Central memory CD4-positive, alpha-beta T cell (primary cell): ENCODE results near the gene ZNF318.
"Not testable (repeated sequence)": the region's sequence is repeated elsewhere in the genome, so short reads cannot be mapped to it uniquely, and the experiment has no call there.

ENCODE experiments used
- DNase-seq: peaks from one replicate; pipeline ENCODE4 v3.0.0; 2022

Gene ZNF318

GRCh38 chr6:43331891-43332290 is 37.6 kb downstream of the ZNF318 start:
- no peak for DNase-seq

- no peak for DNase-seq
Observed at GRCh38 chr6:43331470-43331869, 38.0 kb downstream of the ZNF318 start.

GRCh38 chr6:43328528-43328927 is 40.9 kb downstream of the ZNF318 start:
- DNase-seq = no peak

- no peak for DNase-seq
Observed at GRCh38 chr6:43325876-43326275, 43.6 kb downstream of the ZNF318 start.

GRCh38 chr6:43318011-43318410 is 51.4 kb downstream of the ZNF318 start:
- DNase-seq = no peak

GRCh38 chr6:43313813-43314212 is 55.6 kb downstream of the ZNF318 start:
- no peak for DNase-seq

GRCh38 chr6:43311666-43312065 is 57.8 kb downstream of the ZNF318 start:
- no peak for DNase-seq

GRCh38 chr6:43310624-43311023 is 58.8 kb downstream of the ZNF318 start:
- no peak for DNase-seq

- DNase-seq = no peak
Observed at GRCh38 chr6:43310134-43310533, 59.3 kb downstream of the ZNF318 start.

- DNase-seq = no peak
Observed at GRCh38 chr6:43308990-43309477, 60.4 kb downstream of the ZNF318 start.

GRCh38 chr6:43308101-43308989 is 61.1 kb downstream of the ZNF318 start, which contains the start of gene CRIP3:
Gene CRIP3, minus strand, starts transcription at chr6:43308826. Its CDS starts 34 bp downstream, at chr6:43308792.
- DNase-seq = peak; percentile 33

- no peak for DNase-seq
Observed at GRCh38 chr6:43307451-43308100, 61.9 kb downstream of the ZNF318 start.

- no peak for DNase-seq
Observed at GRCh38 chr6:43306086-43306485, 63.4 kb downstream of the ZNF318 start.

- DNase-seq = no peak
Observed at GRCh38 chr6:43304882-43305281, 64.6 kb downstream of the ZNF318 start.

GRCh38 chr6:43304361-43304760 is 65.1 kb downstream of the ZNF318 start:
- DNase-seq = no peak

GRCh38 chr6:43303751-43304331 is 65.6 kb downstream of the ZNF318 start:
- no peak for DNase-seq

GRCh38 chr6:43303006-43303405 is 66.4 kb downstream of the ZNF318 start:
- DNase-seq = not testable (repeated sequence)

GRCh38 chr6:43302126-43302525 is 67.3 kb downstream of the ZNF318 start:
- no peak for DNase-seq

- DNase-seq = no peak
Observed at GRCh38 chr6:43301081-43301870, 68.2 kb downstream of the ZNF318 start.

GRCh38 chr6:43299338-43300293 is 69.8 kb downstream of the ZNF318 start:
- no peak for DNase-seq

- DNase-seq = no peak
Observed at GRCh38 chr6:43298565-43299337, 70.7 kb downstream of the ZNF318 start.
